DMS 273 (cell line): ENCODE data around the gene KLRF1.

Experiments used
- DNase-seq: peaks from one replicate; lab custom pipeline; 2025; ENCODE audit not compliant: unreplicated experiment; lab: John Stamatoyannopoulos, UW

KLRF1 gene, protein sequence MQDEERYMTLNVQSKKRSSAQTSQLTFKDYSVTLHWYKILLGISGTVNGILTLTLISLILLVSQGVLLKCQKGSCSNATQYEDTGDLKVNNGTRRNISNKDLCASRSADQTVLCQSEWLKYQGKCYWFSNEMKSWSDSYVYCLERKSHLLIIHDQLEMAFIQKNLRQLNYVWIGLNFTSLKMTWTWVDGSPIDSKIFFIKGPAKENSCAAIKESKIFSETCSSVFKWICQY

DNA sequence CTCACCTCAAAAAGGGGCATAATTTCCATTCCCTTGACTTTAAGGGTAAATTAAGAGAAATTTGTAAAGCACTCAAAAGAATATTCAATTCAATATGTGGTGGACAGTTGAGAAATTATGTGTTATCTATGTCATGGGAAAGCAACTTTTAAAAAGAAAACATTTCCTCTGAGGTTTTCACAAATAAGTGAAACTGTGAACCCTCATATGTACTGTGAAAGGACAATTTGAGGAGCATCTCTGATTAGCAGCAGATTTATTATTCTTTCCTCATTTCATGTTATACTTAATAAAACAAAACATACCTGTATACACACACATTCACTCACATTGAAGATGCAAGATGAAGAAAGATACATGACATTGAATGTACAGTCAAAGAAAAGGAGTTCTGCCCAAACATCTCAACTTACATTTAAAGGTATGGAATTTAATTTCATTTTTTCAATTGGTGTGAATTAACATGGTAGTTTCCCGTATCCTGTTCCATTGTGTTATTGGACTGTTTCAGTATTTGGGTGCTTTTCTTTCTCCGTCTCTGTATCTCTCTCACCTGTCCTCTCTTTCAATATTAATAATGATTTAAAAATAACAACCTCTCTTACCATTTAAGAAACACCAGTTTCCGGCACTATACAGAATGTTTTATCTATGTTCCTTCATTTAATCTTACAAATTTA, at the start of gene KLRF1:
TSS of gene KLRF1 (plus strand) at position 273 of the 680 bp plus-strand sequence. CDS start at position 337, 64 bp downstream.
- DNase-seq = no peak

DNA sequence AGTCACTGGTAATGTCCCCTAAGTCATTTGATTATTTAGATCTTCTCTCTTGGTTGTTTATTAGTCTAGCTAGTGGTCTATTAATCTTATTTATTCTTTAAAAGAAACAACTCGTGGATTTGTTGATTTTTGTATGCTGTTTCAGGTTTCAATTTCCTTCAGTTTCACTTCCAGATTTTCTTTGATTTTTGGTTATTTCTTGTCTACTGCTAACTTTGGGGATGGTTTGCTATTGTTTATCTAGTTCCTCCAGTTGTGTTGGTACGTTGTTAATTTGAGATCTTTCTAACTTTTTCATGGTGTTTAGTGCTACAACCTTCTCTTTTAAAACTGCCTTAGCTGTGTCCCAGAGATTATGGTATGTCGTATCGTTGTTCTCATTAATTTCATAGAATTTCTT, 48.1 kb upstream of the KLRF1 start:
- no peak for DNase-seq

GRCh38 chr12:9781360-9781759, 45.9 kb upstream of the KLRF1 start:
- DNase-seq = no peak

GRCh38 chr12:9782547-9783382, 44.5 kb upstream of the KLRF1 start:
- DNase-seq = no peak

DNA sequence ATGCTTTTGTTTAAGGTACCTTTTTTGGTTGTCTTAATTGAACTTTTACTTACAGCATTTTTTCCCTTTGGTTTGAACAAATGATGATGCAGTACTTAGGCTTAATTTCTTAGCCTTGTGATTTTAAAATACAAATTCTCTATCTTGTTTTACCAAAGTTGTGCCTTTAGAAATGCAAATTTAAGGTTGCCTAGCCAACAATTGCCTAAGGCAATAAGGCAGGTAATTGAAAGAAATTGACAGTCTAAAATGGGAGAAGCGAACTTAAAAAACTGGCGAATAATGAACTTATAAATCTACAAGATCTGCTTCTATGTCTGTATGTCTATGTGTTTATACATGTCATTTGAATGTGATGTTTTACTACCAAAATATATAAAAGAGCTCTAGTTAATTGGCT, 43.0 kb upstream of the KLRF1 start:
- no peak for DNase-seq

DNA sequence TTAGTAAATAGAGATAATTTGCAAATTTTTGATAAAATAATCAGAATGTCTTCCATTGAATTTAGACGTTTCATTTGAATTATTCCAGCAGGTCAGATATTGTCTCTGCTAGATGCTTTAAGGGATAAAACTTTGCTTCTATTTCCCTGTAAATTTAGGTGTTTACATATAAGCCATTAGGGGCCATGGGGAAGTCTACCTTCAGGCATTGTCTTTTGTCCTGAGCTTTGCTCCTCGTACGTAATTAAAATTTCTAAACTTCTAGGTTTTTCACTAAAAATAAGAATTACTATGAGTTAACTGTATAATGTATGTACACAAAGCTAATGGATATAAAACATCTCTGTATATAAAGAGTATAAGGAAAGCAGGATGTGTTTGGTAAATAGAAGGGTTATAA, 42.5 kb upstream of the KLRF1 start:
- no peak for DNase-seq

DNA sequence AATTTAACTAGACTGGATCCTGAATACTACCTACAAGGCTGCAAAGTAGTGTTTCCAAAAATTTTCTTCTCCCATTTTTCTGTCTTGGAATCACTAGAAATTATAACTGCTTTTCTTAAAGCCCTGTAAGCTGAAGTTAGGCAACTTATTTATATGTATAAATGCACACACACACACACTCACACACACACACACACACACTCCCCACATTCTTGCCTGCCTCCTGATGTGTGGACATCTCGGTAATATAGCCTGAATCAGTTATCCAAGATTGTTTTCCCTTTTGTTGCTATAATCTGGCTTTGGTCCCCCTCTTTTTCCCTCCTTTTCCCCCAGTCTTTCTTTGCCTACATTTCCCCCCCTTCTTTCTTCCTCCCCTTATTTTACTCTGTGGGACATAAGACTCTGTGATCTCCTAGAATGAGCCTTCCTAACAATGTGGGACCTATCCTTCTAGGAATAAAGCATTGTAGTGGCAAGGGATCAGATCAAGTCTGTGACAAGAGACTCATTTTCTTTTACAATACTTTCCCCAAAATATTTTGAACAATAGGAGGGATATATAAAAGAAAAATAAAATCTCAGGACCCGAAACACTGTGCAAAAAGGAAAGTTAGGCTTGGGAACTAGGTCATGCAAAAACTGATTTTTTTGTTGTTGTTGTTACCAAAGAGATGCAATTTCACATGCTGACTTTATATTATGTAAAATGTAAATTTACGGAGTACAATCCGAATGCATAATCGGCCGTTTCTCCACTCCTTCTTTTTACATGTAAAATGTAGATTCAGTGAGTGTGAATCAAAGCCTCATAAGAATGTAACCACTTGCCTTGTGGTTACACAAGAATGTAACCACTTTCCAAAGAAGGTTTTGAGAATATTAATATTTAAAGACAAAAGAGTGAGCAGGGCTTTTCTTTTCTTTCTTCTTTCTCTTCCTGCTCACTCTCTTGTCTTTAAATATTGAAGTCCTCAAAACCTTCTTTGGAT, 40.3 kb upstream of the KLRF1 start:
- DNase-seq = no peak

DNA sequence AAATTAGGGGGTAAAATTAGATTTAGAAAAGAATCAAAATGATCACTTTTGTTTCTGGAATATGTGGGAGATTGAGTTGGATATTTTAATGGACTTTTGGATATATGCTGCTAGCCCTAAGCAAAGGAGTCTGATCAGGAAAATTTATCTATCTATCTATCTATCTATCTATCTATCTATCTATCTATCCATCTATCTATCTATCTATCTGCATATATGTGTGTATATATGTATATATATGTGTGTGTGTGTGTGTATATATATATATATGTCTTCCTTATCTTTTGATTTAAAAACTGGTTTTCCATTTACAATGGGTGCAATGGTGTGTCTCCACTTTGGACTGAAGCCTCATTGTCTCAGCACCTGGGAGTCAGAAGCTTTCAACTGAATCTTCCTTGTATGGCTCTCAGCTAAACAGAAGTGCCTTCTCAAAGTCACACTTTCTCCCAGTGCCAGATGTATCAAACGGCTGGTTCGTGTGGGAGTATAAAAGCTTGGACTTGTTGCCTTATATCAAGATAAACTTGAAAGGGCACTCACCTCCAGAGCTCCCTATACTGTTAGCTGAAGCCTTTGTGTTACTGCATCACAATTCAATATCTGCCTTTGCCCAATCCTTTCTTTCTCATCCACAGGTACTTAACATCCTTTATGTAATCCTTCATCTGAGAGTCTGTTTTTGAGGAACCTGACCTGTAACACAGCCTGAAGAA, 34.9 kb upstream of the KLRF1 start:
- DNase-seq = no peak

DNA sequence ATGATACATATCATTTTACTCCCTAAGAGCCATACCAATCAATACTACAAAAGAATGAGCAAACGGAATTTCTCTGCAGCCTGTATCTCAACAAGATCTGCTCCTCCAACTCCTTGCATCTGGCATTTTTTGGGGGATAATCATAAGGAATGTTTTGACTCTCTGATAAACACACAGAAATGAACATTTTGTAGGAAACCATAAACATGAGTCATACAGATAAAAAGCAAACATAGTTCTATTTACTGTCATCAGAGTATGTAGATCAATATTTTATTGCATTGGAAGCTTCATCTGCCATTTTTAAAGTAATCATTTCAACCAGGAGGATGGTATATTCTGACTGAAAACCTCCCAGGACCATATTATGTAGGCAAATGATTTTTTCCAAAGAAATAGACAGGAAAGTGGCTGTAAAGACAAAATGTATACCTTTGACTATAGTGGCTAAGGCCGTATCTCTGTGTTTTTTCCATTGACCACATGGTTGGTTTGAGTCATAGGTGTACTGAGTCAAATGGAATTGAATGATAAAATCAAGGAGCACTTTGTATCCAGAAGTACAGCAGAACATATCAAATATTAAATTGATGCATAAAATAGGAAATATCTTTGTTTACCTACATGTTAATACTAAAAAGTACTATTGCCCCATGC, 34.2 kb upstream of the KLRF1 start:
- DNase-seq = no peak

DNA sequence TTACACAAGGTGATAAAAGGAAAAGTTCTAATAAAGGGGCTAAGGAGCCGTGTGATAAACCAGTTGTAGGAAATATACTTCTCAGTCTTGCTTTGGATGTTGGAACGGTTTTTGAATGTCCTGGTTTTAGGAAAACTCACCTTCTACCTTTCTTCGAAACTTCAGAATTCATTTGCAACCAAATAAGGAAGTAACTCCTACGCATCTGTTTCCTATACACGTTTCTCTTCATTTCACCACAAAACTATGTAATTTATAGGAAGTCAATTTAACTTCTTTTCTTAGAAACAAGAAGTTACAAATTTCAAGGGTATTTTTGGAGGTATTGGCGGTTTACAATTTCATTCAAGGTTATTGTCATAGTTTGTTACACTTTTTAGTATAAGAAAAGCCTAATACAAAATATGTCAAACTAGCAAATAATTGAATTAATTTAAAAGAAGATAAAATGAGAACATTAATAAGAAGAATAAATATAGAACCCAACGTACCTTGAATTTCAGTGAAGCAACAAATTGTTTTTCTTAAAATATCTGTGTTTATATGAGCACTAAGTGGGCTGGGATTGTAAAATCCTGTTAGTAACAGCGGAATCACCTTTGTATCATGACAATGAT, 33.4 kb upstream of the KLRF1 start:
- no peak for DNase-seq

- no peak for DNase-seq
These were observed 32.7 kb upstream of the KLRF1 start for GRCh38 chr12:9794484-9795093.

- DNase-seq = no peak
These were observed 31.3 kb upstream of the KLRF1 start for GRCh38 chr12:9795945-9796344.

DNA sequence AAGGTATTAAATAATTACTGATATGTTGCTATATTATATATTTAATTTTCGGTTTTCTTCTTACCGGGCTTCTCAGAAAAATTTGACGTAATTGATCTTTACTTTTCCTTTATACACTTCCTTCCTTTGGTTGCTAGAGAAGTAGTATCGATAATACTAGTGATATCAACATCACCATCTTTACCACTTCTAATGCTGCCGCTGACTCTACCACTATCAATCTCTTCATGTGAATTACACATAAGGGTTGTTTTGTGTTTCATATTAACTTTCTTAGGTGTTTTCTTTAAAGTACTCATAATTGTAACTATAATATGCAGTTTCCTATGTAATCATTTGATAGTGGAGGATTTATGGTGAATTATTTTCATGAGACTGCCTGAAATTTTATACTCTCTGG, 30.9 kb upstream of the KLRF1 start:
- DNase-seq = no peak

- DNase-seq = no peak
These were observed 30.3 kb upstream of the KLRF1 start for GRCh38 chr12:9796971-9797370.

DNA sequence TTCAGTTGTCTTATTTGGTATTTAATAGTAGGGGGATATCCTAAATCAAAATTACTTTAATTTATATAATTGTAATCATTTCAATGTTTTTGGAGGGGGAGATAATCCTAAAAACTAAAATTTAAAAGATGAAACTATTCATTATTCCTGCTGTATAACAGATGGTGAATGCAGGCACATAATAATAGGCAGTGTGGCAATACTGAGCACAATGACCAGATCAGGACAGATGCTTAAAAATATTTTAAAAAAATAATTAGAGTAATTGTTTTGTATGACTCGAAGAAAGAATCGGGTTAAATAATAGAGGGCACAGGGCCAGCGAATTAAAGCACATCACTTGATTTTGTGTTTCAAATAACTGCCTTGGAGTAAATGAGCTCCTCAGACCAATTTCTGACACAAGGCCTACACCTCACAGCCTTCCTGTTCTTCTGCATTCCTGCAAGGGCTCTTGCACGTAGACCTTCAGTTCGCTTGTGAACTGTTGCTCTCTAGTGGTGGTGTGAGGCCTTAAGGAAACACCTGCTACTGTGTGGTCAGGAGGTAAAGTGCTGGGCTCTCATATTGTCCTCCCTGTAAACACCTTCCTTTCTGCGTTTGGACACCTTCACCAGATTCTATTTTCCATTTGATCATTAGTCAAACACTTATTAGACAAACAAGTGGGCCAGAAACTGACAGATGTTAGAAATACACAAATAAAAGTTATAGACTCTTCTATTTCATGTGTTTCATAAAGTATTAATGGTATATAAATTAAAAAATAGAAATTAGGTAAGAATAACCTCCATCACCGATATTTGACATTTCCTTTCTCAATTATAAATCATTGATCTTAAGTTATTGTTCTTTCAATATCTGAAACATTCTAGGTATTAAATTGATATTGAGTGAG, 29.3 kb upstream of the KLRF1 start:
- DNase-seq = peak; percentile 34

DNA sequence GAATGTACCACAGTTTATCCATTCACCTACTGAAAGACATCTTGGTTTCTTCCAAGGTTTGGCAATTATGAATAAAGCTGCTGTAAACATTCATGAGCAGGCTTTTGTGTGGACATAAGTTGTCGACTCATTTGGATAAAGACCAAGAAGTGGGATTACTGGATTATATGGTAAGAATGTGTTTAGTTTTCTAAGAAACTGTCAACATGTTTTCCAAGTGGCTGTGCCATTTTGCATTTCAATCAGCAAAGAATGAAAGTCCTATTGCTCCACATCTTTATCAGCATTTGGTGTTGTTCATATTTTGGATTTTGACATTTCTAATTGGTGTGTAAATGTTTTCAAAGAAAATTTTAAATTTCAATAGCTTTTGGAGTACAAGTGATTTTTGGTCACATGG, 27.3 kb upstream of the KLRF1 start:
- no peak for DNase-seq

DNA sequence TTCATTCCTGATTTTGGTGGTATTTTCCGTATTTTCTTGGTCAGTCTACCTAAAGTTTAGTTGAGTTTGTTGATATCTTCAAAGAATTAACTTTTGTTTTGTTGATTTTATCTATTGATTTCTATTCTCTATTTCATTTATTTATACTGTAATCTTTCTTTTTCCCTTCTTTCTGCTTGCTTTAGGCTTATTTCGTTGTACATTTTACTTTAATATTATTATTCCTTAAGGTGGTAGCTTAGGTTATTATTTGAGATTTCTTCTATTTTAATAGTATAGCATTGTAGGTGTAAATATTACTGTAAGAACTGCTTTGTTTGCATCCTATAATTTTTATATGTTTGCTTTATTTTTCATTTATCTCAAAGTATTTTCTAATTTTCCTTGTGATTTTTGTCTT, 21.4 kb upstream of the KLRF1 start:
- DNase-seq = no peak

- DNase-seq = no peak
These were observed 20.6 kb upstream of the KLRF1 start for GRCh38 chr12:9806714-9807113.
